HG03095 (cell line): Measurements from ENCODE around the gene TUBA1A.
"Not testable (repeated sequence)": the region's sequence is repeated elsewhere in the genome, so short reads cannot be mapped to it uniquely, and the experiment has no call there.

Experiments used
- ATAC-seq: cut with Tn5 transposase; IDR thresholded peaks from one replicate; pipeline ENCODE4 v1.9.1; 2021; ENCODE audit warnings: moderate library complexity; ENCODE audit not compliant: unreplicated experiment

Gene TUBA1A

GRCh38 chr12:49188916-49189367 lies at the start of gene TUBA1A:
Gene TUBA1A (minus strand): TSS chr12:49189080. CDS start chr12:49188979, 101 bp downstream.
- peak; percentile 89 for ATAC-seq

GRCh38 chr12:49236423-49236822 lies 47.5 kb upstream of the TUBA1A start:
- no peak for ATAC-seq

GRCh38 chr12:49233842-49234526 lies 45.1 kb upstream of the TUBA1A start:
- no peak for ATAC-seq

- no peak for ATAC-seq
Observed at GRCh38 chr12:49232940-49233841, 44.3 kb upstream of the TUBA1A start.

GRCh38 chr12:49231878-49232655 lies 43.2 kb upstream of the TUBA1A start:
- no peak for ATAC-seq

GRCh38 chr12:49230805-49231194 lies 41.9 kb upstream of the TUBA1A start:
- no peak for ATAC-seq

- ATAC-seq: no peak
Observed at GRCh38 chr12:49230176-49230804, 41.4 kb upstream of the TUBA1A start.

GRCh38 chr12:49228653-49229052 lies 39.8 kb upstream of the TUBA1A start:
- no peak for ATAC-seq

GRCh38 chr12:49227713-49228112 lies 38.8 kb upstream of the TUBA1A start:
- no peak for ATAC-seq

- no peak for ATAC-seq
Observed at GRCh38 chr12:49225576-49226166, 36.8 kb upstream of the TUBA1A start.

- no peak for ATAC-seq
Observed at GRCh38 chr12:49223590-49224369, 34.9 kb upstream of the TUBA1A start.

- ATAC-seq: no peak
Observed at GRCh38 chr12:49223122-49223521, 34.2 kb upstream of the TUBA1A start.

- no peak for ATAC-seq
Observed at GRCh38 chr12:49220972-49221371, 32.1 kb upstream of the TUBA1A start.

- no peak for ATAC-seq
Observed at GRCh38 chr12:49219417-49220026, 30.6 kb upstream of the TUBA1A start.

- ATAC-seq: no peak
Observed at GRCh38 chr12:49212572-49212971, 23.7 kb upstream of the TUBA1A start.

- ATAC-seq: not testable (repeated sequence)
Observed at GRCh38 chr12:49210703-49211102, 21.8 kb upstream of the TUBA1A start.

- no peak for ATAC-seq
Observed at GRCh38 chr12:49208676-49209075, 19.8 kb upstream of the TUBA1A start.

GRCh38 chr12:49208146-49208545 lies 19.3 kb upstream of the TUBA1A start:
- no peak for ATAC-seq

GRCh38 chr12:49206389-49206788 lies 17.5 kb upstream of the TUBA1A start:
- no peak for ATAC-seq
